D721Med (cell line): ENCODE data around the gene SAMD4A.

ENCODE experiments used
- DNase-seq: peaks from one replicate; pipeline ENCODE4 v3.0.0; 2011; ENCODE audit warnings: low spot score; ENCODE audit not compliant: insufficient read length
- FAIRE-seq: peaks from 2 replicates; lab custom pipeline; 2011; peaks lifted over from hg19 to GRCh38; lab: Jason Lieb, UNC
- CTCF ChIP-seq: IDR thresholded peaks from 2 replicates; pipeline ENCODE4 v1.5.1; 2012; ENCODE audit warnings: mild to moderate bottlenecking, control low read depth; ENCODE audit not compliant: insufficient read depth; ENCODE audit errors: missing control alignments

SAMD4A gene

GRCh38 chr14:54813081-54813480 is 246.2 kb downstream of the SAMD4A start:
- TF ChIP-seq CTCF: no peak
- no peak for FAIRE-seq
- DNase-seq: no peak

GRCh38 chr14:54814076-54814475 is 247.1 kb downstream of the SAMD4A start:
- TF ChIP-seq CTCF: no peak
- FAIRE-seq: no peak
- DNase-seq: no peak

- TF ChIP-seq CTCF: no peak
- DNase-seq (no peak), FAIRE-seq (no peak)
Measured at GRCh38 chr14:54815016-54815415, 248.1 kb downstream of the SAMD4A start.

GRCh38 chr14:54815515-54815914 is 248.6 kb downstream of the SAMD4A start:
- DNase-seq (no peak), FAIRE-seq (no peak)
- TF ChIP-seq CTCF: no peak

GRCh38 chr14:54816450-54816849 is 249.5 kb downstream of the SAMD4A start:
- TF ChIP-seq CTCF: no peak
- FAIRE-seq (no peak), DNase-seq (no peak)

GRCh38 chr14:54817506-54817905 is 250.6 kb downstream of the SAMD4A start:
- DNase-seq: no peak
- FAIRE-seq: no peak
- no peak for TF ChIP-seq CTCF

GRCh38 chr14:54818201-54819133 is 251.5 kb downstream of the SAMD4A start:
- TF ChIP-seq CTCF: no peak
- DNase-seq (no peak), FAIRE-seq (no peak)
